IMR-90 (cell line): ENCODE results near the gene RBM45. TPM values are rescaled to one million over a fixed set of nuclear protein-coding genes. Genes with fewer than 3 reads are reported as not detected.

ENCODE experiments used
- ATAC-seq: fragments of 200-7000 bp; cut with Tn5 transposase; 2 replicates; pipeline ENCODE4 v1.9.1; 2020; ENCODE audit warnings: low read depth, mild to moderate bottlenecking, moderate library complexity
- BruUV-seq: library from RNA; stranded (reverse); fragments of 400-500 nt; replicated peaks from 2 replicates; lab custom pipeline; 2021; lab: Mats Ljungman, UMichigan
- CTCF ChIA-PET: fragments of 300-600 bp; formaldehyde crosslinking; extraction: SDS; loops from one replicate; lab custom pipeline; 2021; ENCODE audit warnings: antibody characterized with exemption; lab: Yijun Ruan, JAX
- POLR2A ChIA-PET: fragments of 300-600 bp; sonication (Branson Sonifier 250); formaldehyde crosslinking; loops from one replicate; lab custom pipeline; 2022; ENCODE audit warnings: antibody characterized with exemption; ENCODE audit not compliant: unreplicated experiment; lab: Charles Lee
- DNase-seq: peaks from one replicate; pipeline ENCODE4 v3.0.0; 2013
- H2AFZ ChIP-seq: replicated peaks from 2 replicates; pipeline ENCODE3; 2013; ENCODE audit warnings: low read length, mild to moderate bottlenecking; ENCODE audit not compliant: poor library complexity
- H2AK5ac ChIP-seq: 2 replicates; pipeline ENCODE4 v1.6.1; 2013; ENCODE audit warnings: low read depth, low read length, inconsistent platforms
- H2AK9ac ChIP-seq: replicated peaks from 2 replicates; pipeline ENCODE3; 2013; ENCODE audit warnings: mild to moderate bottlenecking, low read depth, low read length, moderate library complexity; ENCODE audit not compliant: poor library complexity
- H2BK120ac ChIP-seq: 2 replicates; pipeline ENCODE4 v1.6.1; 2013; ENCODE audit warnings: low read depth, low read length, inconsistent platforms
- H2BK15ac ChIP-seq: 3 replicates; pipeline ENCODE4 v1.6.1; 2013; ENCODE audit warnings: low read depth, low read length, inconsistent platforms
- H2BK20ac ChIP-seq: 2 replicates; pipeline ENCODE4 v1.6.1; 2013; ENCODE audit warnings: low read depth, mild to moderate bottlenecking, inconsistent platforms, low read length, moderate library complexity
- H2BK5ac ChIP-seq: 2 replicates; pipeline ENCODE4 v1.6.1; 2013; ENCODE audit warnings: mild to moderate bottlenecking, low read depth, low read length, inconsistent platforms; ENCODE audit not compliant: poor library complexity, severe bottlenecking
- H3K14ac ChIP-seq: replicated peaks from 2 replicates; pipeline ENCODE4 v1.6.1; 2013; ENCODE audit warnings: low read depth, low read length, inconsistent platforms
- H3K18ac ChIP-seq: 2 replicates; pipeline ENCODE4 v1.6.1; 2013; ENCODE audit warnings: low read depth, low read length, control low read depth
- H3K23ac ChIP-seq: 2 replicates; pipeline ENCODE4 v1.6.1; 2013; ENCODE audit warnings: low read depth, low read length, inconsistent platforms
- H3K27ac ChIP-seq: 2 replicates; pipeline ENCODE4 v1.5.1; 2013; ENCODE audit warnings: mild to moderate bottlenecking, control low read depth, low read length; ENCODE audit not compliant: insufficient read depth
- H3K27me3 ChIP-seq: 2 replicates; pipeline ENCODE4 v1.6.1; 2013; ENCODE audit warnings: low read length; ENCODE audit not compliant: control insufficient read depth, insufficient read depth
- H3K36me3 ChIP-seq: 2 replicates; pipeline ENCODE4 v1.6.1; 2013; ENCODE audit warnings: low read length, mixed read lengths; ENCODE audit not compliant: control insufficient read depth, insufficient read depth
- H3K4ac ChIP-seq: 2 replicates; pipeline ENCODE4 v1.6.1; 2013; ENCODE audit warnings: low read depth, low read length, inconsistent platforms
- H3K4me1 ChIP-seq: 2 replicates; pipeline ENCODE4 v1.6.1; 2013; ENCODE audit warnings: low read length, mixed read lengths; ENCODE audit not compliant: control insufficient read depth, insufficient read depth
- H3K4me2 ChIP-seq: 2 replicates; pipeline ENCODE4 v1.6.1; 2013; ENCODE audit warnings: low read depth, mild to moderate bottlenecking, control low read depth, low read length, moderate library complexity
- H3K4me3 ChIP-seq: 2 replicates; pipeline ENCODE4 v1.5.1; 2013; ENCODE audit warnings: low read depth, mild to moderate bottlenecking, control low read depth, low read length, moderate library complexity; ENCODE audit not compliant: insufficient read depth
- H3K56ac ChIP-seq: 2 replicates; pipeline ENCODE4 v1.6.1; 2013; ENCODE audit warnings: low read length, inconsistent platforms; ENCODE audit not compliant: insufficient read depth; ENCODE audit errors: extremely low read depth
- H3K79me1 ChIP-seq, 2 experiments: 2 replicates each; pipeline ENCODE4 v1.6.1; 2013; ENCODE audit warnings: low read length in 2 of 2, inconsistent platforms in 1 of 2, low read depth in 1 of 2
- H3K9ac ChIP-seq: 2 replicates; pipeline ENCODE4 v1.6.1; 2013; ENCODE audit warnings: low read depth, low read length, control low read depth
- H3K9me1 ChIP-seq: 2 replicates; pipeline ENCODE4 v1.6.1; 2013; ENCODE audit warnings: low read length, inconsistent platforms; ENCODE audit not compliant: insufficient read depth
- H3K9me3 ChIP-seq: 2 replicates; pipeline ENCODE4 v1.6.1; 2013; ENCODE audit warnings: low read length; ENCODE audit not compliant: control insufficient read depth, insufficient read depth
- H4K20me1 ChIP-seq: 2 replicates; pipeline ENCODE4 v1.6.1; 2013; ENCODE audit warnings: low read length, inconsistent platforms; ENCODE audit not compliant: insufficient read depth
- H4K5ac ChIP-seq: 2 replicates; pipeline ENCODE4 v1.6.1; 2013; ENCODE audit warnings: mild to moderate bottlenecking, low read depth, low read length, control low read depth
- H4K8ac ChIP-seq, 2 experiments: 2 replicates each; pipeline ENCODE4 v1.6.1; 2013; ENCODE audit warnings: low read depth in 2 of 2, low read length in 2 of 2, control low read depth in 1 of 2, inconsistent platforms in 1 of 2
- H4K91ac ChIP-seq: 2 replicates; pipeline ENCODE4 v1.6.1; 2013; ENCODE audit warnings: low read depth, low read length, inconsistent platforms; ENCODE audit not compliant: insufficient read depth
- CEBPB ChIP-seq: IDR thresholded peaks from 2 replicates; pipeline ENCODE4 v1.6.1; 2012; ENCODE audit warnings: low read depth, low read length, improper control_type of control experiment
- CHD1 ChIP-seq: IDR thresholded peaks from 2 replicates; pipeline ENCODE4 v1.6.1; 2012; ENCODE audit warnings: low read depth, low read length, improper control_type of control experiment
- RFX5 ChIP-seq: IDR thresholded peaks from 2 replicates; pipeline ENCODE4 v1.8.0; 2012; ENCODE audit warnings: low read depth, mild to moderate bottlenecking, low read length, moderate library complexity
- USF2 ChIP-seq: fragments of 150-350 bp; IDR thresholded peaks from 2 replicates; pipeline ENCODE4 v1.6.1; 2017; ENCODE audit warnings: mild to moderate bottlenecking, antibody characterized with exemption, low read length, low read depth
- WGBS, 2 experiments: methylation state at CpG; one replicate each; pipeline versions ENCODE4 v1.1.5 to v1.1.7; 2013; ENCODE audit warnings: missing lambda C conversion rate in 2 of 2; ENCODE audit not compliant: insufficient read length in 1 of 2; ENCODE audit errors: extremely low coverage in 2 of 2; 5-methylcytosine and 5-hydroxymethylcytosine counted together
- dilution Hi-C: fragments of 300-500 bp; cut with HindIII; formaldehyde crosslinking; loops from one replicate; pipeline ENCODE4 v1.14.3; 2018; ENCODE audit warnings: low sequenced_read_pairs; ENCODE audit not compliant: unreplicated experiment
- in situ Hi-C: fragments of 300-500 bp; cut with MboI; formaldehyde crosslinking; loops from 3 replicates; pipeline ENCODE4 v1.14.3; 2019; ENCODE audit warnings: low sequenced_read_pairs, inconsistent platforms, mixed read lengths
- intact Hi-C: fragments of 100-400 bp; cut with micrococcal nuclease; formaldehyde crosslinking; loops from 2 replicates; pipeline ENCODE4 v1.10.0; 2022
- polyA plus RNA-seq, 3 experiments: library from polyadenylated mRNA; depleted of rRNA; stranded (reverse); fragments of >200 nt; gene quantifications; 2 replicates each; pipeline ENCODE4 v1.2.3, GENCODE V29; 2012; ENCODE audit warnings: low replicate concordance in 1 of 3
- total RNA-seq: library from RNA; depleted of rRNA; stranded (reverse); fragments of >200 nt; gene quantifications from 2 replicates; pipeline ENCODE4 v1.2.3, GENCODE V29; 2012
- TF ChIP-seq, protein P1 (sequence below): conservative IDR thresholded peaks from 2 replicates; pipeline ENCODE4 v1.5.1; 2012; ENCODE audit warnings: mild to moderate bottlenecking, low read depth, low read length, improper control_type of control experiment

The RBM45 gene
- total and polyA plus RNA-seq, 2 of the 4 experiments (the other 2 are of a cell fraction): 10.3 to 17.9 TPM

- Histone ChIP-seq H3K4ac (no peak overlapping the region), H3K27ac (no peak overlapping the region), H3K4me1 (no peaks in the 10 kb centered on the region), H3K27me3 (peaks cover 4% of the 10 kb centered on the region), H2AFZ (peak overlapping the region; percentile 33), H3K4me2 (no peak overlapping the region), H3K14ac (no peak overlapping the region), H4K91ac (no peak overlapping the region), H2BK20ac (no peak overlapping the region), H2BK5ac (no peak overlapping the region), H3K36me3 (no peaks in the 10 kb centered on the region), H3K23ac (no peak overlapping the region), H2AK9ac (no peak overlapping the region), H4K8ac (no peak overlapping the region), H3K18ac (no peak overlapping the region), H2AK5ac (no peak overlapping the region), H3K79me1 (no peaks in the 10 kb centered on the region), H3K4me3 (no peak overlapping the region), H3K9me3 (no peaks in the 10 kb centered on the region), H3K9ac (no peak overlapping the region), H3K56ac (no peak overlapping the region), H4K20me1 (no peaks in the 10 kb centered on the region), H2BK15ac (no peak overlapping the region), H4K5ac (no peak overlapping the region), H3K9me1 (no peaks in the 10 kb centered on the region), H2BK120ac (no peak overlapping the region)
- ATAC-seq (no peak), DNase-seq (no peak)
- CTCF ChIA-PET: no interaction called here
- in situ Hi-C loops: no loop called here
- POLR2A ChIA-PET: no interaction called here
- TF ChIP-seq, protein P1, sequence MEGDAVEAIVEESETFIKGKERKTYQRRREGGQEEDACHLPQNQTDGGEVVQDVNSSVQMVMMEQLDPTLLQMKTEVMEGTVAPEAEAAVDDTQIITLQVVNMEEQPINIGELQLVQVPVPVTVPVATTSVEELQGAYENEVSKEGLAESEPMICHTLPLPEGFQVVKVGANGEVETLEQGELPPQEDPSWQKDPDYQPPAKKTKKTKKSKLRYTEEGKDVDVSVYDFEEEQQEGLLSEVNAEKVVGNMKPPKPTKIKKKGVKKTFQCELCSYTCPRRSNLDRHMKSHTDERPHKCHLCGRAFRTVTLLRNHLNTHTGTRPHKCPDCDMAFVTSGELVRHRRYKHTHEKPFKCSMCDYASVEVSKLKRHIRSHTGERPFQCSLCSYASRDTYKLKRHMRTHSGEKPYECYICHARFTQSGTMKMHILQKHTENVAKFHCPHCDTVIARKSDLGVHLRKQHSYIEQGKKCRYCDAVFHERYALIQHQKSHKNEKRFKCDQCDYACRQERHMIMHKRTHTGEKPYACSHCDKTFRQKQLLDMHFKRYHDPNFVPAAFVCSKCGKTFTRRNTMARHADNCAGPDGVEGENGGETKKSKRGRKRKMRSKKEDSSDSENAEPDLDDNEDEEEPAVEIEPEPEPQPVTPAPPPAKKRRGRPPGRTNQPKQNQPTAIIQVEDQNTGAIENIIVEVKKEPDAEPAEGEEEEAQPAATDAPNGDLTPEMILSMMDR: no peak
- TF ChIP-seq CEBPB (no peak), CHD1 (no peak), USF2 (no peak), RFX5 (no peak)
- no TSS peak for BruUV-seq
- dilution Hi-C loops: no loop called here
- intact Hi-C loops: no loop called here
- no CpG with 5 or more reads among the region's 1 CpG for WGBS, 2 experiments
Observed at GRCh38 chr2:178066890-178067669, 45.2 kb upstream of the RBM45 start.
